Naive B cell (primary cell): Measurements from ENCODE around the gene ZKSCAN1. TPM values are rescaled to one million over a fixed set of nuclear protein-coding genes. Genes with fewer than 3 reads are reported as not detected.
"Not testable (repeated sequence)": the region's sequence is repeated elsewhere in the genome, so short reads cannot be mapped to it uniquely, and the experiment has no call there.

Experiments used
- ATAC-seq, 2 donors: fragments of 150-1000 bp; cut with Tn5 transposase; 2 replicates each; pipeline ENCODE4 v1.10.0; 2021; ENCODE audit warnings: low read depth in 2 of 2, mild to moderate bottlenecking in 2 of 2, moderate library complexity in 2 of 2
- DNase-seq: peaks from one replicate; pipeline ENCODE4 v3.0.0; 2022
- H3K27ac Mint-ChIP-seq, 6 donors: one replicate each; pipeline ENCODE4 v1.8.0; 2020 to 2022; ENCODE audit warnings: mild to moderate bottlenecking in 6 of 6, mixed read lengths in 6 of 6, moderate library complexity in 5 of 6, inconsistent platforms in 2 of 6
- H3K27me3 Mint-ChIP-seq, 3 donors: one replicate each; pipeline ENCODE4 v1.8.0; 2021 to 2022; ENCODE audit warnings: mixed read lengths in 3 of 3, mild to moderate bottlenecking in 1 of 3
- H3K36me3 Mint-ChIP-seq, 2 donors: one replicate each; pipeline ENCODE4 v1.8.0; 2020 to 2022; ENCODE audit warnings: mixed read lengths in 2 of 2, inconsistent platforms in 1 of 2, mild to moderate bottlenecking in 1 of 2
- H3K4me1 Mint-ChIP-seq, 3 donors: one replicate each; pipeline ENCODE4 v1.8.0; 2020 to 2022; ENCODE audit warnings: mixed read lengths in 3 of 3, inconsistent platforms in 1 of 3, mild to moderate bottlenecking in 1 of 3, moderate library complexity in 1 of 3
- H3K4me3 Mint-ChIP-seq, 8 donors: one replicate each; pipeline ENCODE4 v1.8.0; 2020 to 2022; ENCODE audit warnings: mild to moderate bottlenecking in 8 of 8, mixed read lengths in 8 of 8, moderate library complexity in 8 of 8, inconsistent platforms in 2 of 8
- H3K9me3 Mint-ChIP-seq, 7 donors: one replicate each; pipeline ENCODE4 v1.8.0; 2020 to 2022; ENCODE audit warnings: mixed read lengths in 7 of 7, mild to moderate bottlenecking in 5 of 7, inconsistent platforms in 2 of 7, moderate library complexity in 1 of 7
- polyA plus RNA-seq, 6 donors: library from polyadenylated mRNA; unstranded; fragments of 300-500 nt; fragmentation: Illumina TruSeq; gene quantifications; one replicate each; pipeline ENCODE4 v1.2.3, GENCODE V29; 2021; ENCODE audit warnings: low read depth in 6 of 6

ZKSCAN1 gene
- polyA plus RNA-seq, 6 donors from 2014 or later = 14.7 to 54.3 (median 36.7) TPM

DNA sequence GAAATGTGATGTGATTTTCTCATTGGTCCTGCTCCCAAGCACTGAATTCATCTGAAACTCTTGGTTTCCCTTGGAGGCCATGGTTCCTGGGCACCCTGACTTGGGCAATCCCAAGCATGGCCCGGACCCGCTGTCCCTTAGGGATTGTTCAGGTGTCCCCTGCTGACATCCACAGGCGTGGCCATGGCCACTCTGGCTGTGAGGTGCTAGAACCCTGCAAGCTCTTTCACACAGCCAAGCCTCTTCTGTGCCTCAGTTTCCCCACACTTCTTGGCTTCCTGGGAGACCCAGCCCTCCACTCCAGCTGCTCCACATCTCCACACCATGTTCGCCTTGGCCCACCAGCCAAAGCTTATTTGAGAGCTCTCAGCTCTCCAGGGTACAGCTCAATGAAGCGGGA, 27.6 kb upstream of the ZKSCAN1 start:
- Mint-ChIP-seq H3K4me3 (no peak overlapping the region), H3K9me3 (peaks cover 0 to 2% (median 0%) of the 10 kb centered on the region in 7 donors), H3K27ac (peak overlapping the region in 2 of 6 donors; percentile 1 to 49), H3K36me3 (no peaks in the 10 kb centered on the region), H3K4me1 (peaks cover 0 to 8% (median 6%) of the 10 kb centered on the region in 3 donors), H3K27me3 (peaks cover 31 to 80% (median 57%) of the 10 kb centered on the region in 3 donors)
- DNase-seq = no peak
- no peak for ATAC-seq

DNA sequence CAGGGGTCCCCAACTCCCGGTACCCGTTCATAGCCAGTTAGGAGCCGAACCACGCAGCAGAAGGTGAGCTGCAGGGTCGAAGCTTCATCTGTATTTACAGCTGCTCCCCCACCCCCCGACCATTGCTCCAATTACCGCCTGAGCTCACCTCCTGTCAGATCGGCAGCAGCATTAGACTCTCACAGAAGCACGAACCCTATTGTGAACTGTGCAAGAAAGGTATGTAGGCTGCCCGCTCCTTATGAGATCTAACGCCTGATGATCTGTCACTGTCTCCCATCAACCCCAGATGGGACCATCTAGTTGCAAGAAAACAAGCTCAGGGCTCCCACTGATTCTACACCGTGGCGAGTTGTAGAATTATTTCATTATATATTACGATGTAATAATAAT, 24.9 kb upstream of the ZKSCAN1 start:
- peaks cover 17 to 69% (median 40%) of the 10 kb centered on the region in 3 donors for H3K27me3 Mint-ChIP-seq
- DNase-seq = no peak
- H3K4me3 Mint-ChIP-seq = peak overlapping the region in 1 of 8 donors; percentile 29
- peak overlapping the region in 3 of 6 donors; percentile 11 to 79 (median 75) for H3K27ac Mint-ChIP-seq
- H3K36me3 Mint-ChIP-seq = no peaks in the 10 kb centered on the region
- H3K9me3 Mint-ChIP-seq = no peaks in the 10 kb centered on the region
- peak in 1 of 2 donors; percentile 11 for ATAC-seq
- H3K4me1 Mint-ChIP-seq = peaks cover 0 to 8% (median 6%) of the 10 kb centered on the region in 3 donors

- H3K27me3 Mint-ChIP-seq = peaks cover 13 to 63% (median 31%) of the 10 kb centered on the region in 3 donors
- H3K36me3 Mint-ChIP-seq, H3K4me3 Mint-ChIP-seq, ATAC-seq, DNase-seq, H3K4me1 Mint-ChIP-seq, H3K27ac Mint-ChIP-seq, H3K9me3 Mint-ChIP-seq: not testable (repeated sequence)
These were observed 23.9 kb upstream of the ZKSCAN1 start for GRCh38 chr7:99991543-99991942.

DNA sequence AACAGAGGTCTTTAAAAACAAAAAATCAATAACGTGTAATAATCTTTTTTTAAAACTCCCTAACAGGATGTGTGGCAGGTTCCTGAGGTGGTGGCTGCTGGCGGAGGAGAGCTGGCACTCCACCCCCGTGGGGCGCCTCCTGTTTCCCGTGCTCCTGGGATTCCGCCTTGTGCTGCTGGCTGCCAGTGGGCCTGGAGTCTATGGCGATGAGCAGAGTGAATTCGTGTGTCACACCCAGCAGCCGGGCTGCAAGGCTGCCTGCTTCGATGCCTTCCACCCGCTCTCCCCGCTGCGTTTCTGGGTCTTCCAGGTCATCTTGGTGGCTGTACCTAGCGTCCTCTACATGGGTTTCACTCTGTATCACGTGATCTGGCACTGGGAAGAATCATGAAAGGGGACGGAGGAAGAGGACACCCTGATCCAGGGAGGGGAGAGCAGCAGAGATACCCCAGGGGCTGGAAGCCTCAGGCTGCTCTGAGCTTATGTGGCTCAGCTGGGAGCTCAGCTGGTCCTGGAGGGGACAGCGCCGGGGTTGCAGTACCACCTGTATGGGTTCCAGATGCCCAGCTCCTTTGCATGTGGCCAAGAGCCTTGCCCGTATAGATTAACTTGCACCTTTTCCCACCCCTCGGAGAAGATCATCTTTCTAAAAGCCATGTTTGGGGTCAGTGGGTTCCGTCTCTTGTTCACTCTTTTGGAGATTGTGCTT, 22.9 kb upstream of the ZKSCAN1 start:
- Mint-ChIP-seq H3K4me3 (no peak overlapping the region), H3K9me3 (no peaks in the 10 kb centered on the region), H3K36me3 (no peaks in the 10 kb centered on the region), H3K27ac (no peak overlapping the region), H3K4me1 (peaks cover 6 to 17% (median 12%) of the 10 kb centered on the region in 3 donors), H3K27me3 (peaks cover 9 to 57% (median 25%) of the 10 kb centered on the region in 3 donors)
- ATAC-seq (no peak), DNase-seq (no peak)

- ATAC-seq = no peak
- Mint-ChIP-seq H3K4me3 (no peak overlapping the region), H3K27ac (peak overlapping the region in 1 of 6 donors; percentile 51)
These were observed 20.6 kb upstream of the ZKSCAN1 start for GRCh38 chr7:99994819-99995218.

GRCh38 chr7:99996755-99997544, 18.4 kb upstream of the ZKSCAN1 start:
- H3K9me3 Mint-ChIP-seq = no peaks in the 10 kb centered on the region
- H3K4me1 Mint-ChIP-seq = peaks cover 12 to 19% (median 14%) of the 10 kb centered on the region in 3 donors
- peak overlapping the region; percentile 44 to 97 (median 86) for H3K27ac Mint-ChIP-seq
- ATAC-seq = no peak
- H3K36me3 Mint-ChIP-seq = no peaks in the 10 kb centered on the region
- peak overlapping the region; percentile 78 to 95 (median 84) for H3K4me3 Mint-ChIP-seq
- DNase-seq = no peak
- peaks cover 4 to 26% (median 7%) of the 10 kb centered on the region in 3 donors for H3K27me3 Mint-ChIP-seq

More at GRCh38 chr7:99994819-99995218, 20.6 kb upstream of the ZKSCAN1 start:
- DNase-seq = no peak
- H3K4me1 Mint-ChIP-seq = peaks cover 12 to 27% (median 20%) of the 10 kb centered on the region in 3 donors
- H3K36me3 Mint-ChIP-seq = no peaks in the 10 kb centered on the region
- H3K27me3 Mint-ChIP-seq = peaks cover 7 to 38% (median 9%) of the 10 kb centered on the region in 3 donors
- no peaks in the 10 kb centered on the region for H3K9me3 Mint-ChIP-seq

DNA sequence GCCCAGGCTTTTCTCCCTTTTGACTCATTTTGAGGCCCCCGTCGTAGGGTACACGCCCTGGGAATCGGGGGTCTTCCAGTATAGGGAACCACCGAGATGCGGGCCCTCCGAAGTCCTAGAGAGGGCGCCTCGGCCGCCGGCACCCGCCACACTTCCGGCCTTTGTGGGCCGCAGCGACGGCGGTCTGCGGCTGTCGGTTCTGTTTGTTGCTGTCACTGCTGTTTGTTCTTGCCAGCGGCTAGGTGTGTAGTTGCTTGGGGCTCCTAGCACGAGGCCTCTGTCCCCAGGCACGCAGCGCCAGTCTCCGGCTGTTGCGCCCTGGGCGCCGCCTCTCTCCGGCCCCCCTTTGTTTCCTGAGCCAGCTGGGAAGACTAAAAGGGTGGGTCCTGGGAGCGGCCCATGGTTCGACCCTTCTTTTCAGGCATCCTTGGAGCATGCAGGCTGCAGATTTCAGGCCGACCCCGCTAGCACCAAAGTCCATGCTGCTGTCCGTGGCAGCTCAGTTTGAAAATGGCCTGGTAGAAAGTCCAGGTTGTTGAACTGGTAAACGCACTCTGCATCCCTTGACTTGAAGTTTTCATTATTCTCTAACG, 17.8 kb upstream of the ZKSCAN1 start:
- DNase-seq = peak; percentile 59
- Mint-ChIP-seq H3K36me3 (no peaks in the 10 kb centered on the region), H3K4me3 (peak overlapping the region; percentile 78 to 95 (median 84)), H3K27ac (peak overlapping the region; percentile 44 to 97 (median 86)), H3K27me3 (peaks cover 4 to 19% (median 7%) of the 10 kb centered on the region in 3 donors), H3K9me3 (no peaks in the 10 kb centered on the region), H3K4me1 (peaks cover 12 to 19% (median 14%) of the 10 kb centered on the region in 3 donors)
- ATAC-seq = peak; percentile 87 to 94

DNA sequence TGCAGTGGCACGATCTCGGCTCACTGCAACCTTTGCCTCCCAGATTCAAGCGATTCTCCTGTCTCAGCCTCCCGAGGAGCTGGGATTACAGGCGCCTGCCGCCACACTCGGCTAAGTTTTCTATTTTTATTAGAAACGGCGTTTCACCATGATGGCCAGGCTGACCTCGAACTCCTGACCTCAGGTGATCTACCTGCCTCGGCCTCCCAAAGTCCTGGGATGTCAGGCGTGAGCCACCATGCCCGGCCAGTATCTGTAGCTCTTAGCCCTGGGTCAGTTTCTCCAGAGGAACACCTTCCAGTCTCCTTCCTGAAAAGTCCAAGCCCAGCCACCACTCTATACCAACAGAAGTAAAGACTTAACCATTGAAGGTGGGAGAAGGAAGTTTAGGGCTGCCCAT, 15.2 kb upstream of the ZKSCAN1 start:
- peaks cover 12 to 19% (median 14%) of the 10 kb centered on the region in 3 donors for H3K4me1 Mint-ChIP-seq
- no peak overlapping the region for H3K27ac Mint-ChIP-seq
- no peaks in the 10 kb centered on the region for H3K36me3 Mint-ChIP-seq
- peaks cover 0 to 6% (median 4%) of the 10 kb centered on the region in 3 donors for H3K27me3 Mint-ChIP-seq
- DNase-seq = no peak
- no peak for ATAC-seq
- H3K9me3 Mint-ChIP-seq = no peaks in the 10 kb centered on the region
- H3K4me3 Mint-ChIP-seq = no peak overlapping the region

DNA sequence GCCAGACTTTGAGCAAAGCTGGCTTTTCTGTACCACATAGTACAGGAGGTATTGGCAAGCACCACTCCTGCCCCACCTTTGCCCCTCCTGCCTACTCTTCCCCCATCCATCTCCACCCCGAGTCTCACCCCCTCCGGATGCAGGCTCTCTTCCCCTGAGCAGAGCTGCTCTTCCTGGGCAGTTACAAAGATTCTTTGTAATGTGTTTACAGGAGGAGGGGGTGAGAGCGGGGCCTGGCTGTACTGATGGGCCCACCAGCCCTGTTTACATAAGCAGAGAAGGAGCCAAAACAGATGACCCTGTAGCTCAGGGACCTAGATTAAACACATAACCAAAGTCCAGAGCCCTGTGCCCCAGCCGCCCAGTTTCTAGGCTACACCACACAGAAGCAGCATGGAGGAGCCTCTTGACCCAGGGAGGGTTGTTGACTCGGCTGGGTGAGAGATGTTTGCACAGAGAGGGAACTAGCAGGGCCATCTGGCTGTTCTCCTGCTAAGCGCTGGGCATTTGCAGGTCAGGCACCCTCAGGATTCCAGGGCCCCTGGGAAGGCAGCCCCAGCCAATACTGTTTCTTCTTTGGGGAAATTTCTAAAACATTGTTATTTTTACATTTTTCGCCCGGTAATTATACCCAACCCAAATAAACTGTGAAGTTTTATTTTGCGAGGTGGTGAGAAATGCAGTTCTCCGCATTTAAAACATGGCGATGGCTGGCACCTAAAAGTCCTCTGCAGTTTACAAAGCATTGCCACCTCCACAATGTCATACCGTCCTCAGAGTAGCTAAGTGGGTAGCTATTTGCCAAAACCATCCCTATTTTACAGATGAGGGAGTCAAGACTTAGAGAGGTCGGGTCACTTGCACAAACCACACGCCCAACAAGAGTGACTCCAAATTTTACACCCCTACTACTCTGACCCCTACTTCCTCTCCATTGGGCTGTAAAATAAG, 11.4 kb upstream of the ZKSCAN1 start:
- no peaks in the 10 kb centered on the region for H3K9me3 Mint-ChIP-seq
- peaks cover 0 to 9% (median 6%) of the 10 kb centered on the region in 3 donors for H3K27me3 Mint-ChIP-seq
- ATAC-seq (no peak), DNase-seq (no peak)
- no peaks in the 10 kb centered on the region for H3K36me3 Mint-ChIP-seq
- no peaks in the 10 kb centered on the region for H3K4me1 Mint-ChIP-seq
- peak overlapping the region in 1 of 6 donors; percentile 8 for H3K27ac Mint-ChIP-seq
- no peak overlapping the region for H3K4me3 Mint-ChIP-seq

DNA sequence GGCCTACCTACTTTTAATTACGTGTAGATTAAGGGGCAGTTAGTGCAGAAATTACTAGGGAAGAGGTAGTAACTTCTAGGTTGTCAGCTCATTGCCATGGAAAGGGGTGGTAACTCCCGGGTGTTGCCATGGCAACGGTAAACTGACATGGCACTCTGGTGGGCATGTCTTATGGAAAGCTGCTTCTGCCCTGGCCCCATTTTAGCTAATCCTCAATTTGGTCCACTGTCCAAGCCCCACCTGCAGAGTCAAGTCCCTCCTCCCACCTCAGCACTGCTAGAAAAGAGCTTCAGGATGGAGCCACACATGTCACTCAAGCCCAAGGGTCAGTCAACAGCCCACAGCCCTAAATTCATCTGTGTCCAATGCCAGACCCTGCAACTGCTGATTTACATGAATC, 7.5 kb upstream of the ZKSCAN1 start:
- no peak for ATAC-seq
- no peak overlapping the region for H3K4me3 Mint-ChIP-seq
- H3K4me1 Mint-ChIP-seq = no peaks in the 10 kb centered on the region
- H3K36me3 Mint-ChIP-seq = no peaks in the 10 kb centered on the region
- no peak overlapping the region for H3K27ac Mint-ChIP-seq
- H3K27me3 Mint-ChIP-seq = peaks cover 0 to 17% (median 16%) of the 10 kb centered on the region in 3 donors
- no peaks in the 10 kb centered on the region for H3K9me3 Mint-ChIP-seq
- no peak for DNase-seq

DNA sequence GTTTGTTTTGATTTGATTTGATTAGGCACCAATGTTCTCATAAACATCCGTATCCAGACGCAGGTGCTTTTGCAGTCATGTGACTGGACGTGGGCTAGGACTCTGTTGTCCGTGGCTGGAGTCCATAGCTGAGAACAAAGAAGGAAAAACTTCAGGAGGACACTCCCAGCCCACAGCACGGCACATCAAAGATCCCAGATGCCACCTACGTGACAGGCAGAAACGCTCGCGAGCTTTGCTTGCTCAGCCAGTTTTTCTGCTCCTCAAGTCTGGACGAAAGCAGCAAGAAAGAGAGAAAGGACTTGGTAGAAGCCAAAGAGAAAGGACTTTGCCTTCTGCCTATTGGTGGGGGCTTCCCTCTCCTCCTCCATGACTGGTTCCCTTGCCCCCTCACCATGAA, 6.9 kb upstream of the ZKSCAN1 start:
- Mint-ChIP-seq H3K4me3 (no peak overlapping the region), H3K27me3 (peaks cover 0 to 17% (median 16%) of the 10 kb centered on the region in 3 donors), H3K27ac (peak overlapping the region in 1 of 6 donors; percentile 21), H3K36me3 (no peaks in the 10 kb centered on the region), H3K9me3 (no peaks in the 10 kb centered on the region), H3K4me1 (no peaks in the 10 kb centered on the region)
- ATAC-seq (no peak), DNase-seq (no peak)

DNA sequence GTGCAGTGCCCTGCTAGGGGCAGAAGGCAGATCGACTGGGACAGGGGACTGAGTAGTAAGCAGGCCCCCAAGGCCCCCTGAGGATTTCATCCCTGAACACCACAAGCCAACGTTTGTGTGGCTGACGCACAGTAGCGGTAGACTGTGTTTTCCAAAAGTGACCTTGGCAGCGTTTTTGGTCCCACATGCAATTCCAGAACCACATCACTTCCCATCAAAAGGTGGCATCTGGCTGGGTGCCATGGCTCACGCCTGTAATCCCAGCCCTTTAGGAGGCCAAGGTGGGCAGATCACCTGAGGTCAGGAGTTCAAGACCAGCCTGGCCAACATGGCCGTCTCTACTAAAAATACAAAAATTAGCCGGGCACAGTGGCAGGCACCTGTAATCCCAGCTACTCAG, 5.4 kb upstream of the ZKSCAN1 start:
- not testable (repeated sequence) for ATAC-seq, H3K4me3 Mint-ChIP-seq, DNase-seq, H3K27ac Mint-ChIP-seq, H3K4me1 Mint-ChIP-seq, H3K36me3 Mint-ChIP-seq, H3K9me3 Mint-ChIP-seq
- H3K27me3 Mint-ChIP-seq = peaks cover 0 to 17% (median 16%) of the 10 kb centered on the region in 3 donors
